Measurements from ENCODE around the gene CCT6A. TPM values are rescaled to one million over a fixed set of nuclear protein-coding genes. Genes with fewer than 3 reads are reported as not detected.
"Not testable (repeated sequence)": the region's sequence is repeated elsewhere in the genome, so short reads cannot be mapped to it uniquely, and the experiment has no call there.

CCT6A gene
- total and polyA plus RNA-seq, 2 donors (not counting 1 experiment from before 2014, with no cell fraction given): 40.3 to 71.3 TPM

DNA sequence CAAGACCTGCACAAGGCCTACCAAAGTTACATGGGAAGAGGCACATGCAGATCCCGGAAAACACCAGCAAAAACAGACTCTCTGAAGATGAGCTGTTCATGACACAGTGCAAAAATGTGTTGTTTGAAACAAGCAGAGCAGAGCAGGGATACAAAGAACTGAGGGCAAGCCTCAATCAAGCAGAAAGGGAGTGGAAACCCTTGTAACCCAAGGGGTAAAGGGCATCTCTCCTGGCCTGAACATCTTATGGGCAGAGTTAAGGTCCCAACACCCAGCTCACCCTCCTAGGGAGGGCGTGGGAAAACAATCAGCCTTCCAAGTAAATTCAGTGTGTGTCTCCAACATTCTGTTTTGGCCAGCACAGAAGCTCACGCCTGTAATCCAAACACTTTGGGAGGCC lies 10.8 kb upstream of the CCT6A start:
- ChIA-PET POLR2A (no interaction called here), CTCF (no interaction called here)
- H3K27me3 ChIP-seq (replicated peaks in 1 of 4; ENCODE audit: control extremely low read depth in 1 of 4, control insufficient read depth in 3 of 4, insufficient read depth in 4 of 4, low read length in 3 of 4): no peaks in the 10 kb centered on the region
- H3K9me3 ChIP-seq (ENCODE audit: control extremely low read depth in 1 of 3, control insufficient read depth in 2 of 3, insufficient read depth in 1 of 3, low read length in 2 of 3): no peaks in the 10 kb centered on the region
- Mint-ChIP-seq H3K9me3 (ENCODE audit: insufficient read depth) (no peaks in the 10 kb centered on the region), H3K4me1 (no peaks in the 10 kb centered on the region), H3K4me3 (no peak overlapping the region), H3K27me3 (no peaks in the 10 kb centered on the region), H3K27ac (no peak overlapping the region)
- no peak overlapping the region for H3K9ac ChIP-seq (ENCODE audit: low read length)
- no peak for ATAC-seq (ENCODE audit: low read depth)
- intact Hi-C loops (cut with micrococcal nuclease): no loop called here
- WGBS (ENCODE audit: insufficient coverage): 96% methylated on average over 3 of the region's 3 CpGs
- no peak overlapping the region for H3K4me2 ChIP-seq (replicated peaks; ENCODE audit: low read depth, low read length, poor library complexity, severe bottlenecking)
- TF ChIP-seq, protein P1, sequence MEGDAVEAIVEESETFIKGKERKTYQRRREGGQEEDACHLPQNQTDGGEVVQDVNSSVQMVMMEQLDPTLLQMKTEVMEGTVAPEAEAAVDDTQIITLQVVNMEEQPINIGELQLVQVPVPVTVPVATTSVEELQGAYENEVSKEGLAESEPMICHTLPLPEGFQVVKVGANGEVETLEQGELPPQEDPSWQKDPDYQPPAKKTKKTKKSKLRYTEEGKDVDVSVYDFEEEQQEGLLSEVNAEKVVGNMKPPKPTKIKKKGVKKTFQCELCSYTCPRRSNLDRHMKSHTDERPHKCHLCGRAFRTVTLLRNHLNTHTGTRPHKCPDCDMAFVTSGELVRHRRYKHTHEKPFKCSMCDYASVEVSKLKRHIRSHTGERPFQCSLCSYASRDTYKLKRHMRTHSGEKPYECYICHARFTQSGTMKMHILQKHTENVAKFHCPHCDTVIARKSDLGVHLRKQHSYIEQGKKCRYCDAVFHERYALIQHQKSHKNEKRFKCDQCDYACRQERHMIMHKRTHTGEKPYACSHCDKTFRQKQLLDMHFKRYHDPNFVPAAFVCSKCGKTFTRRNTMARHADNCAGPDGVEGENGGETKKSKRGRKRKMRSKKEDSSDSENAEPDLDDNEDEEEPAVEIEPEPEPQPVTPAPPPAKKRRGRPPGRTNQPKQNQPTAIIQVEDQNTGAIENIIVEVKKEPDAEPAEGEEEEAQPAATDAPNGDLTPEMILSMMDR (IDR thresholded peaks at IDR 0.05): no peak
- no peak for TF ChIP-seq EZH2 (IDR thresholded peaks at IDR 0.05; ENCODE audit: borderline replicate concordance, insufficient read depth, low read depth, low read length, poor library complexity, severe bottlenecking)
- H4K20me1 ChIP-seq (ENCODE audit: control insufficient read depth, insufficient read depth, low read length, poor library complexity, severe bottlenecking): no peaks in the 10 kb centered on the region
- no peaks in the 10 kb centered on the region for H3K4me1 ChIP-seq (ENCODE audit: control insufficient read depth in 2 of 2, insufficient read depth in 2 of 2, low read length in 2 of 2)
- H3K4me3 ChIP-seq (ENCODE audit: control extremely low read depth in 1 of 5, extremely low read depth in 1 of 5, insufficient read depth in 1 of 5, low read depth in 2 of 5, low read length in 4 of 5): no peak overlapping the region
- no peak overlapping the region for H3K27ac ChIP-seq (ENCODE audit: low read length in 2 of 2)
- no peak overlapping the region for H2AFZ ChIP-seq (ENCODE audit: insufficient read depth, low read depth, low read length, poor library complexity, severe bottlenecking)
- no peak for DNase-seq
- H3K36me3 ChIP-seq (replicated peaks in 1 of 2; ENCODE audit: control extremely low read depth in 1 of 2, control insufficient read depth in 1 of 2, extremely low read depth in 1 of 2, insufficient read depth in 2 of 2, low read length in 1 of 2): no peaks in the 10 kb centered on the region
- no peaks in the 10 kb centered on the region for H3K79me2 ChIP-seq (ENCODE audit: control insufficient read depth, insufficient read depth, low read length)

DNA sequence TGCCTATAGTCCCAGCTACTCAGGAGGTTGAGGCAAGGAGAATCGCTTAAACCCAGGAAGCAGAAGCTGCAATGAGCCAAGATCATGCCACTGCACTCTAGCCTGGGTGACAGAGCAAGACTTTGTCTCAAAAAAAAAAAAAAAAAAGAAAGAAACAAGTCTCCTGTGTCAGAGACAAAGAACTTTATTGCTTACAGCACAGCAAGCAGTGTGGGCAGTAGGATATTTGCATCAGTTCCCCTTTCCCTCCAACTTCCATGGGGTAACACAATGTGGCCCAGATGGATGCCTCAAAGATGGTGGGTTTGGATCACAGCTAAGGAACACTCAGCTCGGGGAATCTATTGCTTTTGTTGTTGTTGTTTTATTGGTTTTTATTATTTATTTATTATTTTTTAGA lies 5.8 kb upstream of the CCT6A start:
- H3K4me1 Mint-ChIP-seq; CTCF ChIA-PET; ATAC-seq (ENCODE audit: low read depth); DNase-seq; intact Hi-C loops (cut with micrococcal nuclease); H3K27ac Mint-ChIP-seq; H3K4me2 ChIP-seq (replicated peaks; ENCODE audit: low read depth, low read length, poor library complexity, severe bottlenecking); H3K27me3 Mint-ChIP-seq; H3K9me3 ChIP-seq (ENCODE audit: control extremely low read depth in 1 of 3, control insufficient read depth in 2 of 3, insufficient read depth in 1 of 3, low read length in 2 of 3); H3K27me3 ChIP-seq (replicated peaks in 1 of 4; ENCODE audit: control extremely low read depth in 1 of 4, control insufficient read depth in 3 of 4, insufficient read depth in 4 of 4, low read length in 3 of 4); H3K9ac ChIP-seq (ENCODE audit: low read length); H3K4me3 Mint-ChIP-seq; POLR2A ChIA-PET; H2AFZ ChIP-seq (ENCODE audit: insufficient read depth, low read depth, low read length, poor library complexity, severe bottlenecking); H3K27ac ChIP-seq (ENCODE audit: low read length in 2 of 2); H3K4me3 ChIP-seq (ENCODE audit: control extremely low read depth in 1 of 5, extremely low read depth in 1 of 5, insufficient read depth in 1 of 5, low read depth in 2 of 5, low read length in 4 of 5); H3K79me2 ChIP-seq (ENCODE audit: control insufficient read depth, insufficient read depth, low read length); H4K20me1 ChIP-seq (ENCODE audit: control insufficient read depth, insufficient read depth, low read length, poor library complexity, severe bottlenecking); H3K4me1 ChIP-seq (ENCODE audit: control insufficient read depth in 2 of 2, insufficient read depth in 2 of 2, low read length in 2 of 2); H3K9me3 Mint-ChIP-seq (ENCODE audit: insufficient read depth); H3K36me3 ChIP-seq (replicated peaks in 1 of 2; ENCODE audit: control extremely low read depth in 1 of 2, control insufficient read depth in 1 of 2, extremely low read depth in 1 of 2, insufficient read depth in 2 of 2, low read length in 1 of 2): not testable (repeated sequence)
- 88% methylated on average over 1 of the region's 2 CpGs for WGBS (ENCODE audit: insufficient coverage)

Measured in B cell (primary cell).